Measurements from ENCODE around the gene GLIPR2. TPM values are rescaled to one million over a fixed set of nuclear protein-coding genes. Genes with fewer than 3 reads are reported as not detected.

Gene GLIPR2
- total and polyA plus RNA-seq, 2 of the 13 experiments (the other 11 are each of a cell fraction or from before 2014, with no cell fraction given) = 0.08 to 0.42 TPM

DNA sequence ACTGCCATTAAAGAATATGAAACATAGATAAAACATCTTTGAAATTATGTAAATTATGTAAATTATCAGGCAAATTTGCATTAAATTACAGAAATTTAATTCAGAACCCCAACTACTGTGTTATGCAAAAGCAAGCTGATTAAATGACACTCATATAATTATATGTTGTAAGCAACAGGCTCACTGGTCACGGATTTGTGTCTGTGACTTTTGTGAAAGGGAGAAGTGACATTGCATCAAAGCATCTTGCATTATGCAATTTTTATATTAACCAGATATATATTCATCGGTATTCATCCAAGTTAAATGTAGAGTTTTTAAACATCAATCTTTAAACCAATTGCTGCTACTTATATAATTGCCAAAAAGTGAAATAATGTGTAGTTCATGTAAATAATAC lies 13.0 kb upstream of the GLIPR2 start:
- Histone ChIP-seq H3K4me1 (ENCODE audit: insufficient read depth, low read length) (peaks cover 7% of the 10 kb centered on the region), H3K9me3 (ENCODE audit: low read length) (no peaks in the 10 kb centered on the region), H3K4me3 (replicated peaks in 1 of 3; ENCODE audit: insufficient read depth in 1 of 3, low read depth in 2 of 3, low read length in 3 of 3) (no peak overlapping the region), H3K27ac (ENCODE audit: extremely low read length, insufficient read depth, low read length) (no peak overlapping the region), H3K36me3 (replicated peaks in 1 of 2; ENCODE audit: control insufficient read depth in 1 of 2, insufficient read depth in 2 of 2, low read length in 2 of 2) (no peaks in the 10 kb centered on the region), H2AFZ (ENCODE audit: low read length) (no peak overlapping the region), H3K4me2 (ENCODE audit: low read depth, low read length) (no peak overlapping the region), H3K9ac (ENCODE audit: insufficient read depth, low read depth, low read length) (no peak overlapping the region), H4K20me1 (ENCODE audit: insufficient read depth, low read length) (no peaks in the 10 kb centered on the region), H3K27me3 (ENCODE audit: control insufficient read depth in 1 of 2, insufficient read depth in 2 of 2, low read length in 2 of 2) (peaks cover 2 to 9% of the 10 kb centered on the region in 2 experiments; a peak in 4 of 5 replicates), H3K79me2 (ENCODE audit: insufficient read depth, low read length) (no peaks in the 10 kb centered on the region)
- no peak for TF ChIP-seq ATF1 (CRISPR knock-in tag; IDR thresholded peaks at IDR 0.05)
- no peak for TF ChIP-seq GATA4 (IDR thresholded peaks at IDR 0.05; ENCODE audit: borderline replicate concordance, low read depth)
- no peak for TF ChIP-seq AGO1 (IDR thresholded peaks at IDR 0.05; ENCODE audit: low read depth, low read length, poor library complexity, severe bottlenecking)
- no peak for TF ChIP-seq ZNF776 (CRISPR knock-in tag; IDR thresholded peaks at IDR 0.05)
- TF ChIP-seq, protein P1, sequence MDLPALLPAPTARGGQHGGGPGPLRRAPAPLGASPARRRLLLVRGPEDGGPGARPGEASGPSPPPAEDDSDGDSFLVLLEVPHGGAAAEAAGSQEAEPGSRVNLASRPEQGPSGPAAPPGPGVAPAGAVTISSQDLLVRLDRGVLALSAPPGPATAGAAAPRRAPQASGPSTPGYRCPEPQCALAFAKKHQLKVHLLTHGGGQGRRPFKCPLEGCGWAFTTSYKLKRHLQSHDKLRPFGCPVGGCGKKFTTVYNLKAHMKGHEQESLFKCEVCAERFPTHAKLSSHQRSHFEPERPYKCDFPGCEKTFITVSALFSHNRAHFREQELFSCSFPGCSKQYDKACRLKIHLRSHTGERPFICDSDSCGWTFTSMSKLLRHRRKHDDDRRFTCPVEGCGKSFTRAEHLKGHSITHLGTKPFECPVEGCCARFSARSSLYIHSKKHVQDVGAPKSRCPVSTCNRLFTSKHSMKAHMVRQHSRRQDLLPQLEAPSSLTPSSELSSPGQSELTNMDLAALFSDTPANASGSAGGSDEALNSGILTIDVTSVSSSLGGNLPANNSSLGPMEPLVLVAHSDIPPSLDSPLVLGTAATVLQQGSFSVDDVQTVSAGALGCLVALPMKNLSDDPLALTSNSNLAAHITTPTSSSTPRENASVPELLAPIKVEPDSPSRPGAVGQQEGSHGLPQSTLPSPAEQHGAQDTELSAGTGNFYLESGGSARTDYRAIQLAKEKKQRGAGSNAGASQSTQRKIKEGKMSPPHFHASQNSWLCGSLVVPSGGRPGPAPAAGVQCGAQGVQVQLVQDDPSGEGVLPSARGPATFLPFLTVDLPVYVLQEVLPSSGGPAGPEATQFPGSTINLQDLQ (CRISPR knock-in tag; IDR thresholded peaks at IDR 0.05) = no peak
- TF ChIP-seq ZKSCAN1 (IDR thresholded peaks at IDR 0.05; ENCODE audit: low read length) = no peak
- TF ChIP-seq SP5 (CRISPR knock-in tag; IDR thresholded peaks at IDR 0.05; ENCODE audit: borderline replicate concordance, low read depth) = no peak
- no peak for TF ChIP-seq TRIM24 (CRISPR knock-in tag; IDR thresholded peaks at IDR 0.05)
- BruUV-seq (replicated peaks) = no TSS peak
- 53% methylated on average over 2 of the region's 2 CpGs for WGBS (ENCODE audit: low lambda C conversion rate)
- CTCF ChIA-PET (ENCODE audit: low intra/inter-chr PET ratio, low total read pairs) = no interaction called here
- intact Hi-C loops (cut with micrococcal nuclease; ENCODE audit: unreplicated experiment) (no loop called here), in situ Hi-C loops (cut with HindIII; ENCODE audit: extremely low pct_ligation_motif_present, low pct_unique_long_range_greater_than_20kb) (no loop called here)
- DNase-seq (ENCODE audit: low spot score) (no peak), FAIRE-seq (no peak), ATAC-seq (no peak)
- POLR2A ChIA-PET = no interaction called here
